Omental fat pad (tissue), 4 donors: ENCODE results near the gene CHAF1A. TPM values are rescaled to one million over a fixed set of nuclear protein-coding genes. Genes with fewer than 3 reads are reported as not detected.

Experiments used
- ATAC-seq: fragments of 150-250 bp; one replicate; pipeline ENCODE4 v1.9.1; 2016; ENCODE audit warnings: mild to moderate bottlenecking, moderate library complexity; ENCODE audit not compliant: low FRiP score
- DNase-seq: peaks from one replicate; pipeline ENCODE4 v3.0.0-alpha.2; 2019; ENCODE audit warnings: low spot score
- CTCF ChIP-seq, 3 donors: fragments of 450-650 bp; IDR thresholded peaks; one replicate each; pipeline ENCODE4 v1.5.1; 2016 to 2017; ENCODE audit warnings: antibody characterized with exemption in 3 of 3, mild to moderate bottlenecking in 3 of 3, moderate library complexity in 2 of 3
- total RNA-seq, 4 donors: library from RNA; depleted of rRNA; stranded (reverse); fragments of >200 nt; gene quantifications; one replicate each; pipeline ENCODE4 v1.1.0, GENCODE V29; 2016

Gene CHAF1A
- total RNA-seq, 4 donors from 2014 or later, result 3.9 to 6.5 (median 4.1) TPM

- DNase-seq (no peak), ATAC-seq (no peak)
- no peak for TF ChIP-seq CTCF (IDR thresholded peaks at IDR 0.05)
Measured at GRCh38 chr19:4372165-4373012, 30.1 kb upstream of the CHAF1A start.

GRCh38 chr19:4373013-4373367 is 29.4 kb upstream of the CHAF1A start:
- DNase-seq (no peak), ATAC-seq (no peak)
- TF ChIP-seq CTCF (IDR thresholded peaks at IDR 0.05), result no peak

GRCh38 chr19:4373601-4374497 is 28.6 kb upstream of the CHAF1A start:
- DNase-seq (no peak), ATAC-seq (peak; percentile 1)
- TF ChIP-seq CTCF (IDR thresholded peaks at IDR 0.05), result no peak

GRCh38 chr19:4374498-4375163 is 27.8 kb upstream of the CHAF1A start:
- ATAC-seq (peak; percentile 74), DNase-seq (peak; percentile 49)
- no peak for TF ChIP-seq CTCF (IDR thresholded peaks at IDR 0.05)

GRCh38 chr19:4375164-4376027 is 27.0 kb upstream of the CHAF1A start:
- no peak for DNase-seq

More at GRCh38 chr19:4375164-4376027, 27.0 kb upstream of the CHAF1A start:
- TF ChIP-seq CTCF (IDR thresholded peaks at IDR 0.05), result no peak
- no peak for ATAC-seq
